ENCODE data around the gene COL1A1.

COL1A1 gene

GRCh38 chr17:50141745-50142110, 59.7 kb downstream of the COL1A1 start:
- DNase-seq (ENCODE audit: low read depth in 2 of 2), result no peak

- DNase-seq (ENCODE audit: low read depth in 2 of 2), result no peak
Measured at GRCh38 chr17:50141026-50141744, 60.2 kb downstream of the COL1A1 start.

- no peak for DNase-seq (ENCODE audit: low read depth in 2 of 2)
Measured at GRCh38 chr17:50139950-50140885, 61.2 kb downstream of the COL1A1 start.

GRCh38 chr17:50139185-50139783, 62.1 kb downstream of the COL1A1 start:
- DNase-seq (ENCODE audit: low read depth in 2 of 2), result no peak

DNA sequence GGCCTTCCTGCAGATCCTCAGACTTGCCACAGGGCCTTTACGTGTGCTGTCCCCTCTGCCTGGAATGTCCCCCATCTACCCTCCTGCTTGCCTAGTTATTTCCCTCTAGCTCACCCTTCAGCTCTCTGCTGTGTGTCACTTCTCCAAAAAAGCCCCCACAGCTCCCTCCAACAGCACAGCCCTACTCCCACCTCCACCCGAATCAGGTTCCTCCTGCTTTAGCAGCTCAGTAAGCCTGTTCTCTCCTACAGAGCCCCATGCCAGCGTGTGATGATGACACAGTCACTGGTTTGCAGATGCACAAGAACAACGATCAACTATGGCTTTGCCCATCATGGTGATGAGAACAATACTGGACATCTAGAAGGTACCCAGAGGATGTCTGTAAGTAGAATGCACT, 64.4 kb downstream of the COL1A1 start:
- no peak for DNase-seq (ENCODE audit: low read depth in 2 of 2)

DNA sequence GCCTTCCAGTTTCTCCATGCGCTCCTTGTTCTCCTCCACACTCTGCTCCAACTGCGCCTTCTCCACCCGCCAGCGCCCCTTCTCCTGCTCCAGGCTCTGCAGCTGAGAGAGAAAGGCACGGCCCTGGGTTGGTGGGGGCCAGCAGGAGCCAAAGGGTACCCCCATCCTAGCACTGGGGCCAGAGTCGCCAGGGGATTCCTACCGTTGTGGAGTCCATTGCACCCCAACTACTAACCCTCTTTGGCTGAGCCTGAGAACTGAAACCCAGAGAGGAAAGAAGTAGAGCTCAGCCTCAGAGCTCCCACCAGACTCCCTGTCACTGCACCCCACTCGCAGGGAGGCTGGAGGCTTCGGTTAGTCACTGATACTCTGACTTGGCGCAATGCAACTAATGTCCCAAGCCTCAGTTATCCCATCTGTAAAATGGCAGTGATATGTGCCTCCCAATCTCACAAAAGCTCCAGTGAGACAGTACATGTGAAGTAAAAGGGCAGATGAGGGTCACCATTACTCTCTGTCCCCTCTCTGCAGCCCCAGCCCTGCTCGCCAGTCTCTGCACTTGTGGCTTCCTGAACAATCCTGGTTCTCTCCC, 65.2 kb downstream of the COL1A1 start:
- no peak for DNase-seq (ENCODE audit: low read depth in 2 of 2)

DNA sequence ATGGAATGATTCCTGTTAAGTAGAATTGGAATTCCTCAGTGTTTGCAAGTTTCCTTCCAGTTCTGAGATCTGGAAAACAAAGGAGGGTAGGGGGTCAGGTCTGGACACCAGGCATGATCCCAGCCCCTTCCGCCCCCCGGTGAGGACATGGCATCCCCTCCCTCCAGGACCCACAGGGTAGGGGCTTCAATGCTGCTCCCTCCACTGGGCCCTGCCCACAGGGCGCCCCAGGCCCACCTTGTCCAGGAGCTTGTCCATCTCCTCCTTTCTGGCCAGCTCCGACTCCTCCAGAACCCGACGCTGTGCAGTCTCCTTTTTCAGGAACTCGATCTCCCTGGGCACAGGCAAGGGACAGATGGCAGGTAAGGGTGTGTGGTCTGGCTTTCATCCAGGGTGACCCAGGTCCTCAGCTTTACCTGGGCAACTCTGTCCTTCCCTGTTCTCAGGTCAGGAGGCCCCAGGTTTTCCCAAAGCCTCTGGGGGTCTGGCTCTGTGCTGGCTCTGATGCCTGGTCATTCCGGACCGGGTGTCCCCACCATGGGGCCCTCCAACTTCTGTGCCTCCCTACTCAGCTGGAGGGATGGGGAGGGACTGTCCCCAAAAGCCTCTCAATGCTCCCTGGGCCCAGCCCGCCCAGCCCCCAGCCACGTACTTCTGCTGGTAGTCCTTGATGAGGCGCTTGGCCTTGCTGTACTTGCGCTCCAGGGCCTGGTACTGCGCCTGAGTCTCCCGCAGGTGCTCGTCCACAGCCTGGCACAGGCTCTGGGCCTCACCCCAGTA, 65.9 kb downstream of the COL1A1 start:
- no peak for DNase-seq (ENCODE audit: low read depth in 2 of 2)

DNA sequence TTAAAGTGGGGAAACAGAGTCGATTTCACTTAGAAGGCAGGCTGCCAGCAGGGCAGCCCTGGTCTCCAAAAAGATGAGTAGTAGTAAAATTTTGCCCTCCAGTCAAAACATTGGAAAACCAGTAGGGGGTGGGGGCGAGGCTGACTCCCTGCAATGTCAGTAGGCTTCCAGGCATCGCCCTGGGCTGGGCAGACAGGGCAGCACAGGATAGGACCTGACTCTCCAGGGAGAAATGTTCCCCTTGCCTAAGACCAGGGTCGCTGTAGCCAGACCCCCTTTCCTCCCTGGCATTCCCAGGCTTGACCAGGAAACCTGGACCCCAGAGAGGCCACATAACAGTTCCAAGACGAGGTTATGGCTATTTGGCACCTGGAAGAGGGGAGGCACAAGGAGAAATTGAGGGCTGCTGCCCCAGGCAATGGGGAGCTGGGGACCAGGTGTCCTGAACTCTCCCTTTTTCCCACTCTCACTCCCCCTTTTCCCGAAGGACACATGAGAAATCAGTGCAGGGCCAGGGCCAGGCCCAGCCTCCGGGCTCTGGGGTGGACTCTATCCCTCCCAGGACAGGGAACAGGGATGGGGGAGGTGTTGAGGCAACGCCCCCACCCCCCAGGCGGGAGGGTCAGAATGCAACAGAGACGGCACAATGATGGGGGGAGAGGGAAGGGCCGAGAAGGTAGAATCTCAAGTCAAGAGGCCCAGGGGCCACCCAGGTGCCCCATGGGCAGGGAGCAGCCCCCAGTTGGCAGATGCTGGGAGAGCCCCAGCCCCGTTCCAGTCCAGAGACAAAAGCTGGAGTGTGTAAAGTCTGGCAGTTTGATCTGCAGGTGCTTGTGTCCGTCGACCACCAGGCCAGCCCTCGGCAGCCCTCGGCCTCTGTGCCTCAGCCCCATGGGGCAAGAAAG, 67.0 kb downstream of the COL1A1 start:
- DNase-seq (ENCODE audit: low read depth in 2 of 2), result no peak

DNA sequence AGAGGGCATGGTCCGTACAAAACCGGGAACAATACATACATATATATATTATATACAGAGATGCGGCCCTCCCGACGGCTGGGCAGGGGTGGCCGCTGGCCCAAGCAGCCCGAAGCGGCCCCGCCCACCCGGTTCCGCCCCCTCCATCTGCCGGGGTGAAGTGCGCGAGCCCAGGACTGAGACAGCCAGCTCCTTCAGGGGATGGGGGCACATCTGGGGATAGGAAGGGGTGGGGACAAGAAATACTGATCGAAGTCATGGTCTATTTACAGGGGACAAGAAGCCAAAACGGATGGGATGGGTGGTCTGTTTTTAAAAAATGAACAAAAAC, 67.7 kb downstream of the COL1A1 start:
- DNase-seq (ENCODE audit: low read depth in 2 of 2), result no peak

All from fibroblast of skin of left quadriceps (primary cell).